Activated T-cell treated with anti-CD3 and anti-CD28 coated beads, Interleukin-2, amount 50 U/mL, for 1 hour (primary cell): ENCODE measurements around the gene CACNB4.
"Not testable (repeated sequence)": the region's sequence is repeated elsewhere in the genome, so short reads cannot be mapped to it uniquely, and the experiment has no call there.

Experiments
- DNase-seq: peaks from one replicate; pipeline ENCODE4 v3.0.0-alpha.2; 2020

CACNB4 gene

DNA sequence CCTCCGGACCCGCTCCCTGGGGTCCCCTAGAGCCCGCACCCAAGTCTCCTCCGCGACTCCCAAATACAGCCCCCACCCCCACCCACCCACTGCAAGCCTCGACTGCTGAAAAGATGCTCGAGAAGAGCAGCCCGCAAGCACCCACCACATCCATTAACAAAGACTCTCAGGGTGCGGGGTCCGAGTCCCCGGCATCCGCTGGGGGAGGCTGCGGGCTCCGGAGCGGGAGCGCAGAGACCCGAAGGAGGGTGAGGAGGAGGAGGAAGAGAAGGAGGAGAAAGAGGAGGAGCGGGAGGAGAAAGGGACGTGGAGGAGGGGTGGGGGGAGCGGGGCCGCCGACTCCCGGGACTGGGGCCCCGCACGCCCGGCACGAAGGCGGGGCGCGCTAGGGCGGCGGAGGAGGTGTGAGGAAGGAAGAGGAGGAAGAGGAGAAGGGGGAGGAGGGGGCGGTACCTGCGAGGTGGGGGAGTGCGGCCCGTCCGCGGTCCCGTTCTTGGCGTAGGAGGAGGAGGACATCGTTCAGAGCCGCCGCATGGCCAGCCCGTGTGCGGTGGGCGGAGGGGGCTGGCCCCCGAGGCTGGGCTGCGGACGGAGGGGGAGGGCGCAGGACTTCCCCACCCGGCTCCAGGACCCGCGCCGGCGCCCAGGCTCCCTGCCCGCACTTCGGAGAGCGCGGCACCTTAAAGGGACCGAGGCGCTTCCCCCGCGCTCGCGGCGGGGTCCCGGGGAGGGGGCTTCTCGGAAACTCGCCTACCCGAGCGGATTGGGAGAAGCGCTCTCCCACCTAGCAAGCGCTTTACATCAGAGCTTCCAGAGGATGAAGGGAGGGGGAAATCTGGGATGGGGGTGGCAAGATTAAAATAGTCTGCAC is at the start of gene CACNB4:
Gene CACNB4 (minus strand): TSS at position 549 of the 871 bp plus-strand sequence.
- peak; percentile 17 for DNase-seq

DNA sequence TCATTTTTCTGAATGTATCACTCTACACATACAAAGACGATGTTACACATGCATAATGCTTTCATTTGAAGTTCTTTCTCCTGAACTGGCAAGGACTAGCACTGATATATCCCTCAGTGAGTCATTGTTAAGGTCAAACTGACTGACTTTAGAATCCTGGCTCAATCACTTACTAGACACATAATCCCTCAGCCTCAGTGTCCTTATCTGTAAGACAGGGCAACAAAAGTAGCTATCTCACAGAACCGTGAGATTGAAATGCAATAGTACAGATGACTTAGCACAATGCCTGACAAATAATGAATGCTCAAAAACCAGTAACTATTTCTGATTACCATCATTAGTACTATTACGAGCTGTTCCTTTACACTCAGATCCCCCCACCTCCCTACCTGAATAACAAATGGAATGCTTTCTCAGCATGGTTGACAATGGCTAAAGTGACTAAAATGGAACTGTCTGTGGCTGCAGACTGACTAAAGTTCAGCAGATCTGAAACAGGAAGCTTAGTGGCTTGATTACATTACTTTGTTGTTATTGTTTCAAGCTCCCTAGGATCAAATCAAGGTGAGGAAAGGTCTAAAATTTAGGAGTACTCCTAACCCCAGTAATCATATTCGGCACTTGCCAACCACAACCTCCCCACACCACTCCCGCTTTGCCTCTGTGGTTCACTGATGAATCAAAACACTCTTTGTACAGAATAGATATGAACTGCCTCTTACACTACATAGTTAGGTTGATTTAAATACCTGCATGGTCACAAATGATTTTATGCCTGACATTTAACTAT is 35.8 kb upstream of the CACNB4 start:
- DNase-seq = no peak

DNA sequence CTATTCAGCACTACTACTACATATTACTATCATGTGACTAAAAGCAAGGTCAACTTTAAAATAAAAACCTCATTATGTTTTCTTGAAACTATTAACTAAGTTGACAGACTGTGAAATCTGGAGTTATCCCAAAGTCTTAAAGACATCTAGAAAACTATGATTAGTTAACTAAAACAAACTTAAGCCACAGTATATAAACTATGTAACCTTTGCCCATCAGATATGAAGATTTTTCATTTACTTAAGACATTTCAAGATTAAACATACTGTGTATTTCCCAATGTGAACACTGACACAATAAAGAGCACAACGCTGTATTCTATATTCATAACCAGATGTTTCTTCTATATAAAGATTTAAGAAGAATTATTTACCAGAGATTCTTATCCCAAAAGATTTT is 33.5 kb upstream of the CACNB4 start:
- DNase-seq = no peak

DNA sequence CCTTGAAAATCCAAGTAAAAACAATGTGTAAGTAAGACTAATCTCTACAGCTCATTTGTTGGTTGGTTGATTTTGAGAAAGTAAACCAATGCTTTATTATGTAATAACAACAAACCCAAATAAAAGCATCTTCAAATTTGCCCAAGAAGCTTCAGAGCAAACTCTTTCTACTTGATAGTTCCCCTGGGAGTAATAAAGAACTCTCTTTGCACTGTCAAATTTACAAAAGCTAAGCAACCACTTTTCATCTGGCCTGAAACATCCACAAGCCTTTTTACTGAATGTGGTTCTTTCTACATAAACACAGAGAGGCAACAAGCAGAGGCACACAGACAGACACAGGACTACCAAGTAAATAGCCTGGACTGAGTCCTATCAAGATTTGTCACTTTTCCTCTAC is 28.8 kb upstream of the CACNB4 start:
- no peak for DNase-seq

DNA sequence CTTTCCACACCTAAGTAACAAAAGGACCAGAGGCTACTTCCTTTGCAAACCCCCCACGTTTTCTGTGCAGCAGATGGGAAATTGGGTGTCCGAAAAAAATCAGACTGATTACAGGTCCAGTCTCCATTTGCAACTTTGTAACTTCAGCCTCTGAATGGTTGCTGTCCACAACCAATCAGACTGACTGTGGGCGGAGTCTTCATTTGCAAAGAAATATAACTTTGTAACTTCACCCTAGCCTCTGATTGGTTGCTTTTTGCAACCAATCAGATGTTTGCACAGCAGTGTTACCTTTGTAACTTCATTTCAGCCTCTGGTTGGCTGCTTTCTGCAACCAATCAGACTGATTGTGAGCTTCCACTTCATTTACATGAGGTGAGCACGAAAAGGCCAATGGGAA is 27.8 kb upstream of the CACNB4 start:
- no peak for DNase-seq

DNA sequence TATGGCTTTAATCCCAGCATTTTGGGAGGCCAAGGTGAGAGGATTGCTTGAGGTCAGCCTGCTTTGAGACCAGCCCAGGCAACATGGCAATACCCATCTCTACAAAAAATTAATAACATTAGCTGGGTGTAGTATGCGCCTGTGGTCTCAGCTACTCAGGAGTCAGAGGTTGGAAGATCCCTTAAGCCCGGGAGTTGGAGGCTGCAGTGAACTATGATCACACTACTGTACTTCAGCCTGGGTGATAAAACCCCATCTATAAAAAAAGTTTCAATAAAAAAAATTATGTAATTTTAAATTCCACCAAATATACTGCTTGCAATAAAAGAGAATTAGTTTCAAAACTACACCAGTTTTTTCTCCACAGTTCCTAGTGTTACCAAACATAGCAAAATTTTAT is 23.3 kb upstream of the CACNB4 start:
- DNase-seq = no peak

DNA sequence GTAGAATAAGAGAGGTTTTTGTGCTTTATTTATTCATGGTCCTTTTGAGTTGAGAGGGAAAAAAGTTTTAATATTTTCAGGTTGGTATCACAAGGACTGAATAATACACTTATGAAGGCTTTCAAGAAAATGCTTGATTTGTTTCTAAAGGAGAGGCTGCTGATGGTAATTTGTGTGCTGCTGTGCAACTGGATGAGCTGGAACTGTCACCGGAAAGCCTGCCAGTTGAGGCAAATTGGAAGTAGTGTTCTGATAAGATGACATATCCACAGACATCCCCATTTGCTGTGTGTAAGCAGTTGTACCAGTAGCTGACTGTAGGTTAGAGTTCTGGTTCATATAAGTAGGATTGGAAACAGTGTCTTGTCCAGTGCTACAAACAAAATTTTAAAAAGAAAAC is 21.6 kb upstream of the CACNB4 start:
- DNase-seq = no peak

DNA sequence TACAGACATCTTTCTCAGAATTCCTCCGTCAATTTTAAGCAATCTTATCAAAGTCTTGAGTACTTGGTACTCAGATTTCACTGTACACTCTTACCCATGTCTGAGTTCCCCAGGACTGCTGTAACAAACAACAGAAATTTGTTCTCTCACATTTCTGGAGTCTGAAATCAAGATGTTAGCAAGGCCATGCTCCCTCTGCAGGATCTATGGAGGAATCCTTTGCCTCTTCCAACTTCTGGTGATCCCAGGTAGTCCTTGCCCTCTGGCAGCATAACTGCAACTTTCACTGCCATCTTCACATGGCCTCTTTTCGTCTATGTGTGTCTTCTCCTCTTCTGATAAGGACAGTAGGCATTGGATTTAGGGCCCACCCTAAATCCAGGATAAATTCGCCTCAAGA is 17.1 kb upstream of the CACNB4 start:
- no peak for DNase-seq

DNA sequence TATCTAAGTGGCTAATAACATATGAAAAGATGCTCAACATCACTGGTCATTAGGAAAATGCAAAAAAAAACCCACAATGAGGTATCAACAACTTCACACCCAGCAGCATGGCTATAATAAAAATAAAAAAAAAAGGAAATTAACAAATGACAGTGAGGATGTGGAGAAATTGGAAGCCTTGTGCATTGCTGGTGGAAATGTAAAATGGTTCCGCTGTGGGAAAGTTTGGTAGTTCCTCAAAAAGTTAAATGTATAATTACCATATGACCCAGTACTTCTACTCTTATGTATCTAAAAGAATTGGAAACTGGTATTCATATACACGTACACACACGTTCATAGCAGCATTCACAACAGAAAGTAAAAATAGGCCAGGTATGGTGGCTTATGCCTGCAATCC is 15.5 kb upstream of the CACNB4 start:
- DNase-seq = no peak

DNA sequence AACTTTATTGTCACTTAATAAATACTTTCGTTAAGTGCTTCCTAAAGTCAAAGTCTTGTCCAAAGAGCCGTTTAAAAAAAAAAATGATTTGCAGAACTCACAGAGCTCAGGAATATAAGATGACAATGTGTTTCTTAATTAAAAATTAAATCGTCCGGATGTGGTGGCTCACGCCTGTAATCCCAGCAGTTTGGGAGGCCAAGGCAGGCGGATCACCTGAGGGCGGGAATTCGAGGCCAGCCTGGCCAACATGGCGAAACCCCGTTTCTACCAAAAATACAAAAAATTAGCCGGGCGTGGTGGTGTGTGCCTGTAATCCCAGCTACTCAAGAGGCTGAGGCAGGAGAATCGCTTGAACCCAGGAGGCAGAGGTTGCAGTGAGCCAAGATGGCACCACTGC is 8.3 kb upstream of the CACNB4 start:
- not testable (repeated sequence) for DNase-seq

DNA sequence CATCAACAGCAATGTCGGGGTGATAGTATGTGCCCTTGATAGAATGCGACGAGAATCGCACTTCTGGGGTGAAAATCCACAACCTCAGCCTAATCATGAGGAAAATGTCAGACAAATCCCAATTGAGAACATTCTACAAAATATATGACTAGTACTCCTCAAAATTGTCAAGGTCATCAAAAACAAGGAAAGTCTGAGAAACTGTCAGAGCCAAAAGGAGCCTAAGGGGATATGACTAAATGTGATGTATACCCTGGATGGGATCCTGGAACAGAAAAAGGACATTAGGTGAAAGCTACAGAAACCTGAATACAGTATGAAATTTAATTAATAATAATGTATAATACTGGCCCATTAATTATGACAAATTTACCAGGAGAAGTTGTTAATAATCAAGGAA is 7.6 kb upstream of the CACNB4 start:
- no peak for DNase-seq

DNA sequence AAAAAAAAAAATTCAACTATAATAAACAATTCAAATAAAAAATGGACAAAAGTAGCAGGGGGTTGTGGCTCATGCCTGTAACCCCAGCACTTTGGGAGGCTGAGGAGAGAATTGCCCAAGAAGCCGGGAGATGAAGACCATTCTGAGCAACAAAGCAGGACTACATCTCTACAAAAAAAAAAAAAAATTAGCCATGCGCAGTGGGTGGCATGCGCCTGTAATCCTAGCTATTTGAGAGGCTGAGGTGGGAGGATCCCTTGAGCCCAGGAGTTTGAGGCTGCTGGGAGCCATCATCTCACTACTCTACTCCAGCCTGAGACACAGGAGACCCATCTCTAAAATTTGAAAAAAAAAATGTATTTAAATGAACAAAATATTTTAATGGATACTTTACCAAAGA is 4.4 kb upstream of the CACNB4 start:
- DNase-seq = no peak

DNA sequence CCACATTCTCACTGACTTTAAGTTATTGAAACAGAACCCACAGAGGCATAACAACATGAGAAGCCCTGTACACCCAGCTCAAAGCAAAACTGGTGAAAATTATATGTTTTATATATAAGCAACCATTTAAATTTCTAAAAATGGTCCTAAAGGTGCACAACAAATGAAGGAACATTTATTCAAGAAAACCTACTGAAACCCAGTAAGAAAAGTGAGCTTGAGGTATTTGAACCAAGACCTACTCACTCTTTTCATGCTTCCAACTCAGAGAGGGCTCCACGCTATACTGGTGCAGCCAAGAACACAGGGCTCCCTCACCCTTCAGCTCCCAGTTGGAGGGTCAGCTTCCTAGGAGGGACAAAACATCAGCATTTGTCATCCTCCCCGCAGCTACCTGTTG is 2.1 kb upstream of the CACNB4 start:
- no peak for DNase-seq

DNA sequence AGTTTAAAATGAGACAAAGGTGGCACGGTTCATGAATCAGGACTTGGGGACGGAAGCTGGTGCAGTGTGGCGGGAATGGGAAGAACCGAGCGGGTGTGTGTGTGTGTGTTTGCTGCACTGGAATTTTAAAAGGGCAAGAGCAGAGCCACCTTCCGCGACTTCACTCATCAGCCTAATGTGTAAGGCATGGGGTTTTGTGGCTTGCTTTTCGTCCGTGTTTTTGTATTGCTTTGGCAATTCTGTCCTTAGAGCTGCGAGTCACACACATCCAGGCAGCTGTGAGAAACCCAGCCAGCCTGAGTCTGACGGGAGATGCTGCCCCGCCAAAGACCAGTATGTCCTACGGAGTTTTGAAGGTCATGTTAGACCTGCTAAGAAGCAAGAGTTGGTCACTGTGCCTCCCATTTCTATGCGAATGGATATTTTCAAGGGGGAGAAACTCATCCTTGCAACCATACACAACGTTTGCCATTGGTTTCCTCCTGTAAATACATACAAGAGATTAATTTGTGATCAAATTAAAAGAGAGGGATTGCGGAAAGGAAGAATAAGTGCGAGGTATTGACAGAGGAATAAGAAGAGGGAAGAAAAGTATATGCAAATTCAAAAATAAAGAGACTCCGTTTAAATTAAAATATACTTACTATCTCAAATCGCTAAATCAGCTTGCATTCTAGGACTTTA is 665 bp upstream of the CACNB4 start:
- DNase-seq = no peak

DNA sequence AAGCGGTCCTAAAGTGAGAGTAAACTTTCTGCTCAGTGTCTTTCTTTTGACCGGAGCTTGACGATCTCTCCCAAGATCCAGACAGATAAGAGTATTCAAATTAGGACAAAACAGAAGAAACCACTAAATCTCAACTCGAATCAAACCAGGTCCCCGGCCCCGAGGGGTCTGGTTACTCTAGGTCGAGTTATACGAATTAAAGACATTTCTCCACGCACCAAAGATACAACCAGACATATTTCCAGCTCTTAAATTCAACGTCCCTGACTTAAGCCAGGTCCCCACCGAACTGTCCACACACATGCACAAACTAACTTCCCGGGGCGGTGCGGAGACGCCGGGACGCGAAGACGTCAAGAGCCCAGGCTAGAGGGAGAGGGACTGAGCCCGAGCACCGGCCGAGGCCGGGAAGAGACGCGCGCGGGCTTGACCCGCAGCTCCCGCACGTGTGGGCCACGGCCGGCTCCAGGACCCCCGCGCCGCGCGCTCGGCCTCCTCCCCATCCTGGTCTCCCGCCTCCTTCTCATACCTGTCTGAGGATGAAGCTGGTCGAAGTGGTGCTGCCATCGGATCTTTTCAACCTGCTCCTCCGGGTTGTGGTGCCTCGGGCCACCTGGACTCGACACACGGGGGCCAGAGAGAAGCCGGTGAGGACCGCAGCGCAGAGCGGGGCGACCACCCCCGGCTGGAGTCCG is 896 bp downstream of the CACNB4 start:
- peak; percentile 18 for DNase-seq

DNA sequence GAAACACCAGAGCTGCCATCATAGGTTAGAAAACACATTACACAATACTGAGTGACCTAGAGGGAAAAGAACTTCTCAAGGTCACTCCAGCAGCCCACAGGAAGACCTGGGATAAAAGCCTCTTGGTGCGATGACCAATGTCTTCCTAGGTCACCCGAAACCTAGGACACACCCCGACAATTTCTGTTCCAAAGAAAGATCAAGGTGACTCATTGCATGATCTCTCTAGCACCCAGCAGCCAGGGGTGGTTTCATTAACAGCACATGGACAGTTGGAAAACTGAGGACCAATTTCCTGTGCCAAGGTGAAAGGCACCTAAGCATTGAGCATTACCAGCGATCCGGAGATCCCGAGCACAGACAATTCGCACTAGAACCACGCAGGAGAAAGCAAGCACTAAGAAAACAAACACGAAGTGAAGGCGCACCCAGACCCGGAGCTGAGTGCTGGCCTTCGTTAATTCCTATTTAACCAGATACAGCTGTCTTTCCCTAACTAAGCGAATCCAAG is 1.5 kb downstream of the CACNB4 start:
- DNase-seq = no peak

DNA sequence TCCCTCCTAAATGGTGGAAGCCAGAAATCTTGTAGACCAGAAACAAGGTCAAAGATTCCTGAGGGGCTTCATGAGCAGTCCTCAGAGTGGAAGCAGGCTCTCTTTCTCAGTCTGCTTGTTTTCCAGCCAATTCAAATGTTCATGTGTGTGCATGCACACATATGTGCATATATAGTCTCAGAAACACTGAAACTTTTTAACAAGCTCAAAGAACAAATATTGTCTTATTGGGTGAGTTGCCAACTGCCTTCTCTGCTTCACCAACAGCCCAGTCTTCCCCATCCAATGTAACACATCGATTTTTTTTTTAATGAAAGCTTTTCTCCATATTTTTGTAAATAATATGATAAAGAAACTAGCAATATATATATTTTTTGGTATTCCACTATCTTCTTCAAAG is 3.7 kb downstream of the CACNB4 start:
- DNase-seq = no peak

DNA sequence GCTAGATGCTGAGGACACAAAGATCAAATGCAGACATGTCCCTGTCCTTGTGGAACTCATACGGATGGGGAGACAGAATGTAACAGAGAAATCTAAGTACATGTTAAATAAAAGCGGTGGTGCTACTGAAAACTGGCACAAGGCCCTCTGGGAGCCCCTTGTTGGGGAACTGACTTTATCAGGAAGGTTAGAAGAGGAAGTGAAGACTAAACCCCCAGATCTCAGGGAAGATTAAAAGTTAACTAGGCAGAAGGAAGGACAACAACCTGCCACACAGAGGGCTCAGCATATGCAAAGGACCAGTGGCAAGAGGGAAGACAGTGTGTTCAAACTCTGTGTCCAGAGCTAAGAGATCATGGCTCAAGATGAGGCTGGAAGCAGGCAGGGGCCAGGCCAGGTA is 4.8 kb downstream of the CACNB4 start:
- no peak for DNase-seq

DNA sequence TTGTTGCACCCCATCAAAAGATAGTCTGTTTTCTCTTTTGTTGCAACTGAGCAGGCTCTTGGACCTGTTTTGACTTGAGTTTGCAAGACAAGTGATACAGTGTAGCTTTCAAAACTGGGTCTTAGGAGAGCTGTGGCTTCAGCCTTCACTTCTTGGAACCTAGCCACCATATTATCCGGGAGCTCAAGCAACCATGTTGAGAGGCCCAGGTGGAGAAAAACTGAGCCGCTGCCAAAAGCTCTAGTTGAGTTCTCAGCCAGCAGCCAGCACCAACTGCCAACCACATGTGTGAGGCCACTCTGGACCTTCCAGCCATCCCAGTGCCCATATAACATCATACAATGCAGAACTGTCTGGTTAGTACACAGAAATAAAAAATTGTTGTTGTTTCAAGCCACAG is 5.4 kb downstream of the CACNB4 start:
- no peak for DNase-seq

DNA sequence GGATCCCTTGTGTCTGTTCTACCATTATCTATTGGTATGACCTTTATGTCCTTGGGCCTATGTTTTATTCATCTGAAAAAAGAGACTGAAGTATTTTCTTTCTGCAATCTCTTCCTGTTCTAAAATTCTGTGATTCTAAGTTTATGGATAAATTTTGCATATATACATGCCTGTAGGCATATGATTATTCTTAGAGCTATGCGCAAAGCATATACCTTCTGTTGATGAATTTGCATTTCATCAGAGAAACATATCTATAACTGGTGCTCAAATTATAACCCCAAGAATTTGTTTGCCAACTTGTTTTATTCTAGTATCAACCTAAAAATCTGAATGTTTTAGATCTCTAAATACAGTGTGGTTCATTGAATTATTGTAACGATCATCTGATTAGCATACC is 6.7 kb downstream of the CACNB4 start:
- DNase-seq = no peak

DNA sequence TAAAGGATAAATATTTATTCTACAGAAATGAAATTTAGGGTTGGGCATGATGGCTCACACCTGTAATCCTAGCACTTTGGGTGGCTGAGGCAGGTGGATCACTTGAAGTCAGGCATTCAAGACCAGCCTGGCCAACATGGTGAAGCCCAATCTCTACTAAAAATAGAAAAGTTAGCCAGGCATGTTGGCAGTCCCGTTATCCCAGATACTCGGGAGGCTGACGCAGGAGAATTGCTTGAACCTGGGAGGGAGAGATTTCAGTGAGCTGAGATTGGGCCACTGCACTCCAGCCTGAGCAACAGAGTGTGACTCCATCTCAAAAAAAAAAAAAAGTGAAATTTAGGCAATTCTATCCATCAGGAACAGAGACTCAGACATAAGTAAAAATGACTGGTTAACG is 8.1 kb downstream of the CACNB4 start:
- DNase-seq = not testable (repeated sequence)

DNA sequence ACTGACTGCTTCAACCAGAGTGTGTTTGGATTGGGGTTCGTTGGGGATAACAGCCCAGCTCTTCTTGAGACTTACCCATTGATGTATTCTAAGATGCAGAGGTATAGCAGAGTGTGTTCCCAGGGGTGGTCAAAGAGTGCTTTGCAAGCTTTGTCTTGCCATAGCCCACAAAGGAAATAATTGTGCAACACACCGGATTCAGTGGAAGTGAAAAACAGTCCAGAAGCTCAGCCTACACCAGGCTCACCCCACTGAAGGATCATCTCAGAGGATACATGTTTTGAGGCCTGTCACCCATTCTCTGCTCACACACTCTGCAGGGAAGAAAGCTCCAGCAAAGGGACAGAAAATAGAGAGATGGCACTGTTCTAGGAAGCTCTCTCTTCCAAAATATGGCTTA is 9.6 kb downstream of the CACNB4 start:
- DNase-seq = no peak

DNA sequence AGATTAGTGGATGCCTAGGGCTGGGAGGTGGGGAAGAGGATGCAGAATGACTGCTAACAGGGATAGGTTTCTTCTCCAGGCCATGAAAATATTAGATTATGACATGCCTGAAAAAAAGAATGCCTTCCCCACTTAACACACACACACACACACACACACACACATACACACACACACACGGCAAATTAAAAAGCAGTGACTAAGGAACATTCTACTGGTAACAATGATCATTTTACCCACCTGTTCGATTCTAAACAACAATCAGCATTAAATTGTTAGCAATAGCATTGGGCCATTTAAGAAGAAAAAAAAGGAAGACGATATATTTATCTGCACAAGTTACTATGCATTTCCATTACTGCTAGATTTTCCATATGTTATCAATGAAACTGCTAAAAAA is 10.8 kb downstream of the CACNB4 start:
- no peak for DNase-seq
